HepG2 (cell line): ENCODE measurements around the gene LSMEM2. TPM values are rescaled to one million over a fixed set of nuclear protein-coding genes. Genes with fewer than 3 reads are reported as not detected.

Source experiments
- FOXA3 ChIP-seq: IDR thresholded peaks from 2 replicates; pipeline ENCODE4 v1.6.1; 2016; ENCODE audit warnings: missing genetic modification reagents, missing compliant biosample characterization
- GTF2F1 ChIP-seq: fragments of 150-350 bp; IDR thresholded peaks from 2 replicates; pipeline ENCODE4 v1.6.1; 2014; ENCODE audit warnings: low read length
- HNRNPL ChIP-seq: fragments of 200-400 bp; formaldehyde crosslinking; IDR thresholded peaks from 2 replicates; pipeline ENCODE4 v1.6.1; 2017; ENCODE audit warnings: mild to moderate bottlenecking, low read depth, low read length
- KMT2A ChIP-seq: sonication (generic); formaldehyde crosslinking; IDR thresholded peaks from 2 replicates; pipeline ENCODE4 v1.4.0; 2020; ENCODE audit warnings: missing genetic modification reagents
- PLRG1 ChIP-seq: fragments of 450-650 bp; conservative IDR thresholded peaks from 2 replicates; pipeline ENCODE4 v1.6.1; 2016
- POLR2A ChIP-seq, 2 experiments: IDR thresholded peaks; 2 replicates each; pipeline ENCODE4 v1.6.1; 2011; ENCODE audit warnings: low read depth in 2 of 2, low read length in 2 of 2, mild to moderate bottlenecking in 1 of 2, moderate library complexity in 1 of 2; ENCODE audit not compliant: insufficient read depth in 1 of 2
- THYN1 ChIP-seq: sonication (generic); formaldehyde crosslinking; IDR thresholded peaks from 2 replicates; pipeline ENCODE4 v1.8.1; 2023; ENCODE audit warnings: low read depth, mild to moderate bottlenecking, moderate library complexity, missing genetic modification reagents, borderline replicate concordance
- ZEB1 ChIP-seq: IDR thresholded peaks from 2 replicates; pipeline ENCODE4 v1.6.1; 2012; ENCODE audit warnings: mild to moderate bottlenecking, low read depth, inconsistent platforms; ENCODE audit not compliant: insufficient replicate concordance
- ZFP82 ChIP-seq: sonication (generic); formaldehyde crosslinking; IDR thresholded peaks from 2 replicates; pipeline ENCODE4 v1.5.1; 2020; ENCODE audit warnings: mild to moderate bottlenecking, missing genetic modification reagents, borderline replicate concordance
- ZNF101 ChIP-seq: sonication (generic); formaldehyde crosslinking; IDR thresholded peaks from 2 replicates; pipeline ENCODE4 v1.4.0; 2020; ENCODE audit warnings: mild to moderate bottlenecking, low read depth, missing genetic modification reagents, borderline replicate concordance
- ZNF232 ChIP-seq: sonication (generic); formaldehyde crosslinking; IDR thresholded peaks from 2 replicates; pipeline ENCODE4 v1.4.0; 2020; ENCODE audit warnings: missing genetic modification reagents, borderline replicate concordance
- ZNF33A ChIP-seq: sonication (generic); formaldehyde crosslinking; IDR thresholded peaks from 2 replicates; pipeline ENCODE4 v1.5.1; 2020; ENCODE audit warnings: missing genetic modification reagents, mild to moderate bottlenecking, moderate library complexity, borderline replicate concordance
- ZNF33B ChIP-seq: sonication (generic); formaldehyde crosslinking; IDR thresholded peaks from 2 replicates; pipeline ENCODE4 v1.5.1; 2020; ENCODE audit warnings: mild to moderate bottlenecking, missing genetic modification reagents
- ZNF703 ChIP-seq: sonication (generic); formaldehyde crosslinking; IDR thresholded peaks from 2 replicates; pipeline ENCODE4 v1.5.1; 2020; ENCODE audit warnings: missing genetic modification reagents, mild to moderate bottlenecking, moderate library complexity, borderline replicate concordance
- ZNF891 ChIP-seq: sonication (generic); formaldehyde crosslinking; IDR thresholded peaks from 2 replicates; pipeline ENCODE4 v1.5.0; 2020; ENCODE audit warnings: mild to moderate bottlenecking, missing genetic modification reagents
- ZSCAN21 ChIP-seq: sonication (generic); formaldehyde crosslinking; IDR thresholded peaks from 2 replicates; pipeline ENCODE4 v1.8.0; 2022; ENCODE audit warnings: mild to moderate bottlenecking, missing genetic modification reagents, moderate library complexity, borderline replicate concordance
- ZSCAN29 ChIP-seq: sonication (generic); formaldehyde crosslinking; conservative IDR thresholded peaks from 2 replicates; pipeline ENCODE4 v1.4.0; 2020; ENCODE audit warnings: mild to moderate bottlenecking, missing genetic modification reagents
- polyA plus RNA-seq, 8 experiments: library from polyadenylated mRNA; depleted of rRNA in 3 of 8; stranded (reverse) in 7 of 8; unstranded in 1 of 8; fragments of >200 nt; fragmentation: Illumina TruSeq in 4 of 8; extraction: Trizol in 4 of 8; gene quantifications; 2 replicates each; pipeline versions ENCODE4 v1.2.1 to v1.2.3, GENCODE V29; 2011 to 2016; ENCODE audit warnings: low read depth in 4 of 8, missing spikeins in 1 of 8, mixed read lengths in 1 of 8; ENCODE audit not compliant: insufficient read depth in 1 of 8
- total RNA-seq, 5 experiments: library from RNA; depleted of rRNA; stranded (reverse); fragments of >200 nt; fragmentation: Illumina TruSeq; extraction: Trizol; gene quantifications; 2 replicates each; pipeline ENCODE4 v1.2.3, GENCODE V29; 2016; ENCODE audit warnings: low read depth in 1 of 5
- TF ChIP-seq, protein P1 (sequence below): sonication (generic); formaldehyde crosslinking; IDR thresholded peaks from 2 replicates; pipeline ENCODE4 v1.9.0; 2022; ENCODE audit warnings: low read depth, missing genetic modification reagents
- TF ChIP-seq, protein P2 (sequence below): sonication (generic); formaldehyde crosslinking; IDR thresholded peaks from 2 replicates; pipeline ENCODE4 v1.9.0; 2022; ENCODE audit warnings: missing genetic modification reagents, mild to moderate bottlenecking, borderline replicate concordance

The LSMEM2 gene
- total and polyA plus RNA-seq, 2 of the 13 experiments (the other 11 are each of a cell fraction or from before 2014, with no cell fraction given): 0.07 to 0.41 TPM

DNA sequence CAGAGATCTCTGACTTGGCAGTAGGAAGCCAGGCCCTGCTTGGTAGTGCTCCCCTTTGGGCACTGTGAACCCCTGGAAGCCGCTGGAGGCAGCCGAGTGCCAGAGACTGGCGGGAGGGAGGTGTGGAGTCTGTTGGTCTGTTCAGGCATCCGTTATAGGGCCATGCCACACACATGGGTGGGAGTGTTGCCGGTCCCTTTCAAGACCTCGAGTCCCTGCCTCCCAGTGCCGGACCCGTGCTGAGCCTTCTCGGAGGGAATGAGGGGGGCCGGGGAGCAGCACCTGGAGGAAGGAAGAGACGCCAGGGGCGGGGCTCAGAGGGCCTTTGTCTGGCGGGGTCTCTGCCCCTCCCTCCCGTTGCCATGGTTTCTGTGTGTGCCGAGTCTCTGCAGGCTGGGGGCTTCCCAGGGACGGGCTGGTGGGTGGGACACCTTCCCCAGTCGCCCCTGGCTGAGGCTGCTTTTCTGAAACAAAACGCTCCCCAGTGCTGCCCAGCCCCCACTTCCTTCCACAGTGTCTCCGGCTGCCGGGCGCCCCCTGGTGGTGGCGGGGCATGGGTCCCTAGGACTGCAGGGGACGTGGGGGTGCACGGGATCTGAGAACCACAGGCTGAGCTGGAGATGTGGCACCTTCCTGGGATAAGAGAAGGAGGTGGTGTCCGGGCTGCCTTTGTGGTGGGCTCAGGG lies 32.9 kb upstream of the LSMEM2 start (continued):
- TF ChIP-seq ZSCAN29: no peak
- no peak for TF ChIP-seq THYN1
- TF ChIP-seq ZNF703 (CRISPR knock-in tag): no peak
- peak; percentile 19 for TF ChIP-seq ZEB1
- 0 out of 2 replicates have a peak, but pooled peaks have one; percentile 19 for TF ChIP-seq HNRNPL
- no peak; the same call in 1 of the 2 replicates for TF ChIP-seq ZNF891 (CRISPR knock-in tag)
- TF ChIP-seq ZNF33A (CRISPR knock-in tag): no peak
- TF ChIP-seq, protein P1, sequence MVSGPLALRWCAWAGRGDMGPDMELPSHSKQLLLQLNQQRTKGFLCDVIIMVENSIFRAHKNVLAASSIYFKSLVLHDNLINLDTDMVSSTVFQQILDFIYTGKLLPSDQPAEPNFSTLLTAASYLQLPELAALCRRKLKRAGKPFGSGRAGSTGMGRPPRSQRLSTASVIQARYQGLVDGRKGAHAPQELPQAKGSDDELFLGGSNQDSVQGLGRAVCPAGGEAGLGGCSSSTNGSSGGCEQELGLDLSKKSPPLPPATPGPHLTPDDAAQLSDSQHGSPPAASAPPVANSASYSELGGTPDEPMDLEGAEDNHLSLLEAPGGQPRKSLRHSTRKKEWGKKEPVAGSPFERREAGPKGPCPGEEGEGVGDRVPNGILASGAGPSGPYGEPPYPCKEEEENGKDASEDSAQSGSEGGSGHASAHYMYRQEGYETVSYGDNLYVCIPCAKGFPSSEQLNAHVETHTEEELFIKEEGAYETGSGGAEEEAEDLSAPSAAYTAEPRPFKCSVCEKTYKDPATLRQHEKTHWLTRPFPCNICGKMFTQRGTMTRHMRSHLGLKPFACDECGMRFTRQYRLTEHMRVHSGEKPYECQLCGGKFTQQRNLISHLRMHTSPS (CRISPR knock-in tag): no peak
- TF ChIP-seq KMT2A (CRISPR knock-in tag): peak; percentile 64; the same call in 1 of the 2 replicates
- TF ChIP-seq ZFP82 (CRISPR knock-in tag): no peak
- no peak for TF ChIP-seq ZNF101 (CRISPR knock-in tag)
- TF ChIP-seq POLR2A (IDR thresholded peaks at IDR 0.05; ENCODE audit: insufficient read depth in 1 of 2, low read depth in 2 of 2, low read length in 2 of 2): no peak
- no peak for TF ChIP-seq ZSCAN21 (CRISPR knock-in tag)
- TF ChIP-seq PLRG1: no peak
- peak; percentile 16; the same call in 1 of the 2 replicates for TF ChIP-seq FOXA3 (CRISPR knock-in tag)
- no peak for TF ChIP-seq ZNF33B (CRISPR knock-in tag)
- TF ChIP-seq GTF2F1: no peak
- TF ChIP-seq, protein P2, sequence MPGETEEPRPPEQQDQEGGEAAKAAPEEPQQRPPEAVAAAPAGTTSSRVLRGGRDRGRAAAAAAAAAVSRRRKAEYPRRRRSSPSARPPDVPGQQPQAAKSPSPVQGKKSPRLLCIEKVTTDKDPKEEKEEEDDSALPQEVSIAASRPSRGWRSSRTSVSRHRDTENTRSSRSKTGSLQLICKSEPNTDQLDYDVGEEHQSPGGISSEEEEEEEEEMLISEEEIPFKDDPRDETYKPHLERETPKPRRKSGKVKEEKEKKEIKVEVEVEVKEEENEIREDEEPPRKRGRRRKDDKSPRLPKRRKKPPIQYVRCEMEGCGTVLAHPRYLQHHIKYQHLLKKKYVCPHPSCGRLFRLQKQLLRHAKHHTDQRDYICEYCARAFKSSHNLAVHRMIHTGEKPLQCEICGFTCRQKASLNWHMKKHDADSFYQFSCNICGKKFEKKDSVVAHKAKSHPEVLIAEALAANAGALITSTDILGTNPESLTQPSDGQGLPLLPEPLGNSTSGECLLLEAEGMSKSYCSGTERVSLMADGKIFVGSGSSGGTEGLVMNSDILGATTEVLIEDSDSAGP (CRISPR knock-in tag): peak; percentile 80; the same call in 1 of the 2 replicates
- TF ChIP-seq ZNF232 (CRISPR knock-in tag): no peak
